Esophagus muscularis mucosa (tissue), 3 donors: ENCODE measurements around the gene DOK5.

Experiments used
- CTCF ChIP-seq, 3 experiments: fragments of 200-600 bp in 2 of 3; fragments of 450-650 bp in 1 of 3; sonication (generic) in 2 of 3; IDR thresholded peaks; one replicate each; pipeline ENCODE4 v1.5.1; 2017 to 2019; ENCODE audit warnings: antibody characterized with exemption in 3 of 3, mild to moderate bottlenecking in 2 of 3, moderate library complexity in 1 of 3
- POLR2AphosphoS5 ChIP-seq, 2 donors: sonication (generic); formaldehyde crosslinking; IDR thresholded peaks; one replicate each; pipeline ENCODE4 v1.6.1; 2017; ENCODE audit warnings: antibody characterized with exemption in 2 of 2

- no peak for TF ChIP-seq CTCF (IDR thresholded peaks at IDR 0.05)
- TF ChIP-seq POLR2AphosphoS5 (IDR thresholded peaks at IDR 0.05) = no peak
Measured at GRCh38 chr20:54611708-54612412, 136.5 kb downstream of the DOK5 start.
